AG04450 (cell line): Measurements from ENCODE around the gene ENTPD6. TPM values are rescaled to one million over a fixed set of nuclear protein-coding genes. Genes with fewer than 3 reads are reported as not detected.

Experiments
- CTCF ChIA-PET: fragments of 300-600, 350-600 bp; formaldehyde crosslinking; extraction: SDS; loops from one replicate; lab custom pipeline; 2022; ENCODE audit warnings: antibody characterized with exemption, inconsistent platforms; lab: Charles Lee
- POLR2A ChIA-PET: fragments of 350-600 bp; formaldehyde crosslinking; extraction: SDS; loops from one replicate; lab custom pipeline; 2021; ENCODE audit warnings: antibody characterized with exemption, inconsistent platforms; lab: Yijun Ruan, JAX
- DNase-seq: peaks from one replicate; pipeline ENCODE4 v3.0.0-alpha.2; 2011; ENCODE audit warnings: low read depth, low spot score
- H3K27ac ChIP-seq: one replicate; pipeline ENCODE4 v1.5.1; 2012; ENCODE audit warnings: low read depth, low read length, control low read depth
- H3K27me3 ChIP-seq: one replicate; pipeline ENCODE4 v1.6.0; 2012; ENCODE audit warnings: low read length; ENCODE audit not compliant: control insufficient read depth, insufficient read depth
- H3K4me3 ChIP-seq: 2 replicates; pipeline ENCODE4 v1.5.1; 2011; ENCODE audit warnings: mild to moderate bottlenecking, low read depth, low read length, control low read depth
- H3K9me3 ChIP-seq: 2 replicates; pipeline ENCODE4 v1.5.1; 2012; ENCODE audit warnings: low read length; ENCODE audit not compliant: control insufficient read depth, insufficient read depth
- CTCF ChIP-seq: IDR thresholded peaks from 2 replicates; pipeline ENCODE4 v1.5.1; 2011; ENCODE audit warnings: low read depth, low read length, control low read depth, inconsistent platforms
- polyA plus RNA-seq: library from polyadenylated mRNA; depleted of rRNA; stranded (reverse); fragments of >200 nt; gene quantifications from 2 replicates; pipeline ENCODE4 v1.2.3, GENCODE V29; 2011

ENTPD6 gene
- polyA plus RNA-seq, 1 experiment, result 39.9 TPM

GRCh38 chr20:25148982-25149846 is 46.3 kb upstream of the ENTPD6 start:
- ChIA-PET POLR2A (no interaction called here), CTCF (no interaction called here)
- peaks cover 47% of the 10 kb centered on the region for H3K27me3 ChIP-seq
- no peak for DNase-seq
- no peak overlapping the region for H3K27ac ChIP-seq
- peaks cover 4% of the 10 kb centered on the region; the same call in 1 of the 2 replicates for H3K9me3 ChIP-seq
- peak overlapping the region; percentile 45 for H3K4me3 ChIP-seq
- TF ChIP-seq CTCF, result no peak

- CTCF ChIA-PET, result interaction anchor here (0.7 kb wide), 1 partner anchor 73 kb away, joined by 3 read pairs; no protein-coding TSS in a partner anchor
- Histone ChIP-seq H3K27ac (no peak overlapping the region), H3K9me3 (peaks cover 4% of the 10 kb centered on the region; the same call in 1 of the 2 replicates), H3K4me3 (no peak overlapping the region), H3K27me3 (peaks cover 48% of the 10 kb centered on the region)
- no peak for TF ChIP-seq CTCF
- DNase-seq, result no peak
- POLR2A ChIA-PET, result no interaction called here
Measured at GRCh38 chr20:25150016-25150415, 45.5 kb upstream of the ENTPD6 start.

GRCh38 chr20:25158043-25158442 is 37.5 kb upstream of the ENTPD6 start:
- no peak for TF ChIP-seq CTCF
- no peaks in the 10 kb centered on the region for H3K9me3 ChIP-seq
- H3K4me3 ChIP-seq, result no peak overlapping the region
- no peak overlapping the region for H3K27ac ChIP-seq
- POLR2A ChIA-PET, result no interaction called here
- no peak for DNase-seq
- CTCF ChIA-PET, result no interaction called here
- peaks cover 9% of the 10 kb centered on the region for H3K27me3 ChIP-seq

- Histone ChIP-seq H3K4me3 (no peak overlapping the region), H3K27ac (no peak overlapping the region), H3K9me3 (0 out of 2 replicates have a peak, but pooled peaks cover under 1% of the 10 kb centered on the region), H3K27me3 (peaks cover 4% of the 10 kb centered on the region)
- no peak for TF ChIP-seq CTCF
- POLR2A ChIA-PET, result no interaction called here
- CTCF ChIA-PET, result interaction anchor here (2.3 kb wide), 1 partner anchor 19 kb away, joined by 12 read pairs; no protein-coding TSS in a partner anchor
- no peak for DNase-seq
Measured at GRCh38 chr20:25160467-25160866, 35.0 kb upstream of the ENTPD6 start.

GRCh38 chr20:25160897-25161296 is 34.6 kb upstream of the ENTPD6 start:
- ChIA-PET POLR2A (no interaction called here), CTCF (interaction anchor here (2.3 kb wide), 1 partner anchor 18 kb away, joined by 12 read pairs; no protein-coding TSS in a partner anchor)
- no peak overlapping the region for H3K4me3 ChIP-seq
- no peak for TF ChIP-seq CTCF
- no peak overlapping the region for H3K27ac ChIP-seq
- H3K27me3 ChIP-seq, result peaks cover 4% of the 10 kb centered on the region
- peaks cover 4% of the 10 kb centered on the region; the same call in 1 of the 2 replicates for H3K9me3 ChIP-seq
- DNase-seq, result no peak
